IPS DF 19.7 (cell line): Measurements from ENCODE around the gene SSX7.
"Not testable (repeated sequence)": the region's sequence is repeated elsewhere in the genome, so short reads cannot be mapped to it uniquely, and the experiment has no call there.

Experiments used
- DNase-seq: peaks from one replicate; pipeline ENCODE4 v3.0.0-alpha.2; 2013; ENCODE audit warnings: low read depth, low spot score

SSX7 gene, protein sequence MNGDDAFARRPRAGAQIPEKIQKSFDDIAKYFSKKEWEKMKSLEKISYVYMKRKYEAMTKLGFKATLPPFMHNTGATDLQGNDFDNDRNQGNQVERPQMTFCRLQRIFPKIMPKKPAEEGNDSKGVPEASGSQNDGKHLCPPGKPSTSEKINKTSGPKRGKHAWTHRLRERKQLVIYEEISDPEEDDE

GRCh38 chrX:52654800-52655199 is at the start of gene SSX7:
SSX7 (minus strand) TSS chrX:52654900; CDS start chrX:52653472, 1,428 bp downstream.
- DNase-seq: not testable (repeated sequence)

DNA sequence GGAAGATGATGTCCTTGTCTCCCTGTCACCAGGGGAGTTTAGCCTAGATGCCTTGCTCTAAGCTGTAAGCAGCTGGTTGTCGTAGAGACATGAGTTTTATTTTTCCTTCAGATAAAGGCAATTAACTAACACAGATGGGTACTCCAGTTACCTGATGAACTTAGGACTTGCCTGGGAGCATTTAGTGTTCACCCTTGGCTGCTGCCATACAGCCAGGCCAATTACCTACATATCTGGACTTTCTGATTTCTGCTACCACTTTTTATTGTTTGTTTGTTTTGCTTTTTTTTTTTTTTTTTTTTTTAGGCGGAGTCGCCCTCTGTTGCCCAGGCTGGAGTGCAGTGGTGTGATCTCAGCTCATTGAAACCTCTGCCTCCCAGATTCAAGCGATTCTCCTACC is 37.3 kb upstream of the SSX7 start:
- DNase-seq: not testable (repeated sequence)

- not testable (repeated sequence) for DNase-seq
These were observed 7.5 kb upstream of the SSX7 start for GRCh38 chrX:52662218-52662617.

- not testable (repeated sequence) for DNase-seq
These were observed 775 bp upstream of the SSX7 start for GRCh38 chrX:52655475-52655874.

DNA sequence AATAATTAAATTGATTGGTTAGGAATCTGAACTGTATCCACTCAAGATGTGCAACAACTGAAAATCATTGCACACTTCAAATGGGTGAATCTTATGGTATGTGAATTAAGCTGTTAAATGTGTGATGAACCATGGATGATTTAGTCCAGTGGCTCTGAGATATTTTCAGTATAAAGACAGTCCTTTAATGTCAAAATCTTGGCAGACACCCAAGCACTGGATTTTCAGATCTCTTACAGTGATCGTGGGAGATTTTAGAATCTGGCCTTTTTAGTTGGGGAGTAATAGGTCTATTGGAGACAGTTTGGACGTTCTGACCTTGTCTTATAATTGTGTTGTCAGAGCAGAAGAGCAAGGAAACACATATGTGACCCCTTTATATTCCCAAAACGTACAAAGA is 4.0 kb downstream of the SSX7 start:
- not testable (repeated sequence) for DNase-seq

DNA sequence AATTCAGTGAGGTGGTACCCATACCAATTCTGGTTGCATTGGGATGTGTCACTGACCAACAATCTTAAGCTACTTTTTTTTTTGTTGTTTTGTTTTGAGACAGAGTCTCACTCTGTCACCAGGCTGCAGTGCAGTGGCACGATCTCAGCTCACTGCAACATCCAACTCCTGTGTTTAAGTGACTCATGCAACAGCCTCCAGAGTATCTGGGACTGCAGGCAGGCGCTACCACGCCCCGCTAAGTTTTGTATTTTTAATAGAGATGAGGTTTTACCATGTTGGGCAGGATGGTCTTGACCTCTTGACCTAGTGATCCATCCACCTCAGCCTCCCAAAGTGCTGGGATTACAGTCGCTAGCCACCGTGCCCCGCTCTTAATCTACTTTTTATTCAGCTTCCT is 5.7 kb downstream of the SSX7 start:
- DNase-seq: not testable (repeated sequence)

DNA sequence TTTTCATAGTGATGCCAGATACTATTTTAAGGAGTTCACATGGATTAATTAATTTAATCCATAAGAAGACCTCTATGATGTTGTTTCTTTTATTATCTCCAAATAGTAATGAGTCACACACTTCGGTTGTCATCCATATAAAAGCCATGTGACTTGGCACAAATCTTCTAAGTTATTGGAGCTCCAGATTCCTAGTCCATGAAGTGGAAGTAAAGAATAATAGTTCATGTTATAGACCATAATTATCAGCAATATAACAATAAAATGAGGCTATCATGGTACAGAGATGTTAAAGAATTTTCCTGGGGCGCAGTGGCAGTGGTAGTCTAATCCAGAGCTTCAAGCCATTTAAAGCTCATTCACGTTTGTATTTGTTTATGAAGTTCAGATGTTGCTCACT is 26.2 kb downstream of the SSX7 start:
- not testable (repeated sequence) for DNase-seq

- not testable (repeated sequence) for DNase-seq
These were observed 34.0 kb downstream of the SSX7 start for GRCh38 chrX:52620661-52621060.

- no peak for DNase-seq
These were observed 45.7 kb downstream of the SSX7 start for GRCh38 chrX:52608961-52609360.

GRCh38 chrX:52603151-52603550 is 51.5 kb downstream of the SSX7 start:
- DNase-seq: not testable (repeated sequence)

GRCh38 chrX:52598886-52599285 is 55.8 kb downstream of the SSX7 start:
- no peak for DNase-seq

GRCh38 chrX:52594658-52595057 is 60.0 kb downstream of the SSX7 start:
- DNase-seq: no peak
